ENCODE results near the gene HDAC9. TPM values are rescaled to one million over a fixed set of nuclear protein-coding genes. Genes with fewer than 3 reads are reported as not detected.

HDAC9 gene
- total and polyA plus RNA-seq, 2 of the 13 experiments (the other 11 are each of a cell fraction or from before 2014, with no cell fraction given): 0.05 to 0.07 TPM

- TF ChIP-seq ZNF503 (CRISPR knock-in tag; IDR thresholded peaks at IDR 0.05) (no peak), HNRNPH1 (optimal IDR thresholded peaks at IDR 0.05; ENCODE audit: low read depth, low read length) (no peak), TEF (CRISPR knock-in tag; IDR thresholded peaks at IDR 0.05) (no peak), PPARG (CRISPR knock-in tag; conservative IDR thresholded peaks at IDR 0.05) (no peak), ZNF234 (CRISPR knock-in tag; conservative IDR thresholded peaks at IDR 0.05) (no peak), ZNF251 (CRISPR knock-in tag; IDR thresholded peaks at IDR 0.05) (no peak), HNF4A (CRISPR knock-in tag; IDR thresholded peaks at IDR 0.05) (no peak), THAP11 (CRISPR knock-in tag; IDR thresholded peaks at IDR 0.05) (no peak), SP4 (CRISPR knock-in tag; IDR thresholded peaks at IDR 0.05) (no peak)
These were observed 260.2 kb downstream of the HDAC9 start (continued) for GRCh38 chr7:18755793-18756192.

GRCh38 chr7:18756378-18757050 lies 261.0 kb downstream of the HDAC9 start:
- ChIA-PET CTCF (ENCODE audit: low intra/inter-chr PET ratio, low total read pairs) (no interaction called here), POLR2A (no interaction called here)
- ATAC-seq: no peak

More at GRCh38 chr7:18756378-18757050, 261.0 kb downstream of the HDAC9 start:
- Histone ChIP-seq H4K20me1 (ENCODE audit: insufficient read depth, low read length) (no peaks in the 10 kb centered on the region), H3K4me2 (ENCODE audit: low read depth, low read length) (no peak overlapping the region), H3K27me3 (ENCODE audit: control insufficient read depth in 1 of 2, insufficient read depth in 2 of 2, low read length in 2 of 2) (no peaks in the 10 kb centered on the region), H3K9ac (ENCODE audit: insufficient read depth, low read depth, low read length) (no peak overlapping the region), H3K4me3 (replicated peaks in 1 of 3; ENCODE audit: insufficient read depth in 1 of 3, low read depth in 2 of 3, low read length in 3 of 3) (no peak overlapping the region), H3K9me3 (ENCODE audit: low read length) (peaks cover 9% of the 10 kb centered on the region; the same call in 1 of the 2 replicates), H3K36me3 (replicated peaks in 1 of 2; ENCODE audit: control insufficient read depth in 1 of 2, insufficient read depth in 2 of 2, low read length in 2 of 2) (no peaks in the 10 kb centered on the region), H3K79me2 (ENCODE audit: insufficient read depth, low read length) (no peaks in the 10 kb centered on the region), H3K27ac (ENCODE audit: extremely low read length, insufficient read depth, low read length) (no peak overlapping the region), H3K4me1 (ENCODE audit: insufficient read depth, low read length) (no peaks in the 10 kb centered on the region), H2AFZ (ENCODE audit: low read length) (no peak overlapping the region)
- FAIRE-seq: no peak
- TF ChIP-seq U2AF1 (optimal IDR thresholded peaks at IDR 0.05; ENCODE audit: low read depth, low read length): no peak
- DNase-seq (ENCODE audit: low spot score): no peak
- intact Hi-C loops (cut with micrococcal nuclease; ENCODE audit: unreplicated experiment): loop anchor here (10.0 kb wide), 1 partner anchor 62 kb away; no protein-coding TSS in a partner anchor
- BruUV-seq (replicated peaks): no TSS peak
- in situ Hi-C loops (cut with HindIII; ENCODE audit: extremely low pct_ligation_motif_present, low pct_unique_long_range_greater_than_20kb): no loop called here
- WGBS (ENCODE audit: low lambda C conversion rate): 12% methylated on average over 6 of the region's 6 CpGs
